Stimulated activated CD8-positive, alpha-beta memory T cell treated with anti-CD3 and anti-CD28 coated beads, Interleukin-4, amount 100 ng/mL, for 4 hours (primary cell): ENCODE data around the gene SIL1.

Experiments
- DNase-seq, 2 donors: peaks; one replicate each; pipeline ENCODE4 v3.0.0-alpha.2; 2020; ENCODE audit warnings: low read depth in 2 of 2, low spot score in 1 of 2

Gene SIL1

GRCh38 chr5:138898742-138899141 lies 299.4 kb downstream of the SIL1 start:
- DNase-seq = no peak

GRCh38 chr5:138898299-138898698 lies 299.9 kb downstream of the SIL1 start:
- DNase-seq = no peak
